Caki2 (cell line): ENCODE data around the gene ALDH9A1. TPM values are rescaled to one million over a fixed set of nuclear protein-coding genes. Genes with fewer than 3 reads are reported as not detected.
"Not testable (repeated sequence)": the region's sequence is repeated elsewhere in the genome, so short reads cannot be mapped to it uniquely, and the experiment has no call there.

Source experiments
- DNase-seq: peaks from one replicate; pipeline ENCODE4 v3.0.0-alpha.2; 2015; ENCODE audit warnings: low read depth
- in situ Hi-C: cut with HindIII; loops from 2 replicates; pipeline ENCODE4 v1.10.0; 2016; ENCODE audit warnings: low sequenced_read_pairs, low pct_unique_long_range_greater_than_20kb, mixed read lengths
- total RNA-seq: library from RNA; depleted of rRNA; stranded (reverse); fragments of >200 nt; shearing (Covaris generic); gene quantifications from 2 replicates; pipeline ENCODE4 v1.2.3, GENCODE V29; 2014; ENCODE audit warnings: low replicate concordance; rRNA removed

ALDH9A1 gene
- total RNA-seq, result 117 and 126 TPM in 2 replicates

DNA sequence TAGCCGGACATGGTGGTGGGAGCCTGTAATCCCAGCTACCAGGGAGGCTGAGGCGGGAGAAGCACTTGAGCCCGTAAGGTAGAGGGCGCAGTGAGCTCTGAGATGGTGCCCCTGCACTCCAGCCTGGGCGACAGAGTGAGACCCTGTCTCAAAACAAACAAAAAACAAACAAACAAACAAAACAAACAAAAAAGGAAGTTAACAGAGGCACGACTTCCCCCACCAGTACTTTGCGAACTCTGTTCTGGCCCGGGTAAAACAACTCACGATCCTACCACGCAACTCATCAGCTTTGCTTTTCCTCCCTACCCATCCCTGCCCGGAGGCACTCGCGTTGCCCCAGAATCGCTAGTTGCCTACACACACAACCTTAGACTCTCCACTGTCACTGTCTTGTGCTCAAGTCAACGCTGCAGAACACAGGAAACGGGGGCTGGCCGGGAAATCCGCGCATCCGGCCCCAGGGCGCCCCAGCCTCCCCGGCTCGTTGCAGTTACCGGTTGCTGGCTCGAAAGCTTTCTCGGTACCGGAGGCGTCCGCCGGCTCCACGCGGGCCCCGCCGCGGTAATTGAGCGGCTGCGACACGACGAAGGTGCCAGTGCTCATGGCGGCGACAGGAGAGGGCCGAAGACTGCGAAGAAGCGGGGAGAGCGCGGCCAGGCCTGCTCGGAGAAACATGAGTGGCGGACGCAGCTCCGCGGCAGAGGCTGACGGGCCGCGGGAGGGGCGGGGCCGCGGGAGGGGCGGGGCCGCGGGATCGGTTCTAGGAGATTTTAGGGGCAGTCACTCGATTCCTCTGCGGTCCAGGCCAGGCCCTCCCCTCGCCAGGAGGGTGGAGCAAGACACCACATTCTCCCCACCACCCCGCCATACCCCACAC is at the start of gene ALDH9A1:
Gene ALDH9A1, minus strand, starts transcription at position 682 of the 880 bp plus-strand sequence. Its CDS starts 4 bp downstream, at position 678.
- in situ Hi-C loops, result no loop called here
- peak; percentile 79 for DNase-seq

DNA sequence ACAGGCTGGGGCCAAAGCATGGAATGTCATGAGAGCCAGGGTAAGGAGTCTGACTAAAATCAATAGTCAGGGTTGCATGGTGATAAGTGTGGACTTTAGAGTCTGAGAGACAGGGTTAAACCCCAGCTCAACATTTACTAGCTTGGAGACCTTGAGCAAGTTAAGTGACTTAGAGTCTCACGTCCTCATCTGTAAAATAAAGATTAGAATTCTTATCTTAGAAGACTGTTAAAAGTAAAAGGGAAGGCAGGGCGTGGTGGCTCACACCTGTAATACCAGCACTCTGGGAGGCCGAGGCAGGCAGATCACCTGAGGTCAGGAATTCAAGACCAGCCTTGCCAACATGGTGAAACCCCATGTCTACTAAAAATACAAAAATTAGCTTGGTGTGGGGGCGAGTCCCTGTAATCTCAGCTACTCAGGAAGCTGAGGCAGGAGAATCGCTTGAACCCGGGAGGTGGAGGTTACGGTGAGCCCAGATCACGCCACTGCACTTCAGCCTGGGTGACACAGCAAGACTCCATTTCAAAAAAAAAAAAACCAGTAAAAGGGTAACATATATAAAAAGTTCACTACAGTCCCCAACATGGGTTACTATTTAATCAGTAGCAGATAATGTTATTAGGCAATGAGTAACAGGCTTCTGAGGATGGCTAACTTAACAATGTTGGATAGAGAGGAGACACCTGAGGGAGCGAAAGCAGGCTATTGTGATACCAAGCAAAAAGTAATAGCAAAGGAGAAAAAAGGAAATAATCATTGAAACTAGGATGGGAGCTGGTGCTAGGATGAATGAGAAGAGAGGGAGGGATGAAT is 49.5 kb upstream of the ALDH9A1 start:
- in situ Hi-C loops, result no loop called here
- peak; percentile 70 for DNase-seq

DNA sequence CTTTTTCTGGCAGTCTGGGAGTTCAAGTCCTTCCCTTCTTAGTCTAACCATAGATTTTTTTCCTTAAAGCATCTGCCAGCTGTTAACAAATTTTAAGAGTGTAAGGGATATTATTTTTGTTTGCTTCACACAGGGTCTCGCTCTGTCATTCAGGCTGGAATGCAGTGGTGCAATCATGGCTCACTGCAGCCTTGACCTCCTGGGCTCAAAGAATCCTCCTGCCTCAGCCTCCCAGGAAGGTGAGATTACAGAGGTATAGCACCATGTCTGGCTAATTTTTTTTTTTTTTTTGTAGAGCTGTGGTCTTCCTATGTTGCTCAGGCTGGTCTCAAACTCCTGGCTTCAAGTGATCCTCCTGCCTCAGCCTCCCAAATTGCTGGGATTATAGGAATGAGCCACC is 46.6 kb upstream of the ALDH9A1 start:
- DNase-seq, in situ Hi-C loops: not testable (repeated sequence)

DNA sequence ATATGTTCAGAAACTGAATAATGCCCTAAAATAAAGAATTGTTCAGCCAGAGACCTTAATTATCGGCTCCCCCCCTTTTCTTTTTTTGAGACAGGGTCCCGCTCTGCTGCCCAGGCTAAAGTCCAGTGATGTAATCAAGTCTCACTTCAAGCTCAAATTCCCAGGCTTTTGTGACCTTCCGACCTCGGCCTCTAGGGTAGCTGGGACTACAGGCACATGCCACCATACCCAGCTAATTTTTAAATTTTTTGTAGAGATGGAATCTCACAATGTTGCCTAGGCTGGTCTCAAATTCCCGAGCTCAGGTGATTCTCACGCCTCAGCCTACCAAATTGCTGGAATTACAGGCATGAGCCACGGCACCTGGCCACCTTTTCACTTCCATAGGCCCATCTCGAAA is 43.8 kb upstream of the ALDH9A1 start:
- no peak for DNase-seq
- in situ Hi-C loops, result no loop called here

DNA sequence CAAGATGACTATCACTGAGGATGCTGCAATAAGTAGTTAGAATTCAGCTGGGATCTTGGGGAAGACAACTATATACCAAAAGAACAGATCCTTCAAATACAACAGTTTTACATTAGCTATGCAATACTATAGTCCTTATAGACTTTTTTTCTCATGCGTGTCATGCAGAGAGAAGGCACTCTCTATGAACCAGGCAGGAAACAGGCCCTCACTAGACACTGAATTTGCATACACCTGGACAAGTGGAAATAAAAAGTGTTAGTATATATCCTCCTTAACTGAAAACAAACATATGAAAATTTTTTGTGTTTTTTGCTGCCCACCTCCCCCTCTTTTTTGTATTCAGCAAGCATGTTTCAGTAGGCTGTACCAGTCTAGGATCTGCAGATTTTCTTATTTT is 40.4 kb upstream of the ALDH9A1 start:
- in situ Hi-C loops, result no loop called here
- DNase-seq, result no peak

DNA sequence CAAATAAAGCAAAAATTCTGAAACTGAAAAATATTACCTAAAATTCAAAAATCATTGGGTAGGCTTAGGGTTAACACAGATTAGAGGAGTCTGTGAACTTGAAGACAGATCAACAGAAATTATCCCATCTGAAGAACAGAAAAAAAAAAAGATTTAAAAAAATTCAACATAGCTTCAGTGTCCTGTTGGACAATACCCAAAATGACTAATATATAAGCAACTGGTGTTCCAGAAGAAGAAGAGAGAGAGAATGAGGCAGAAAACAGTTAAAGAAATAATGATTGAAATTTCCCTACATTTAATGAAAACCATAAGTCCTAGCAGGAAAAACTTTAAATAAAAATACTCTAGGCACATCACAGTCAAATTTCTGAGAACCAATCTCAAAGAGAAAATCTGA is 38.8 kb upstream of the ALDH9A1 start:
- in situ Hi-C loops, result no loop called here
- DNase-seq, result no peak

DNA sequence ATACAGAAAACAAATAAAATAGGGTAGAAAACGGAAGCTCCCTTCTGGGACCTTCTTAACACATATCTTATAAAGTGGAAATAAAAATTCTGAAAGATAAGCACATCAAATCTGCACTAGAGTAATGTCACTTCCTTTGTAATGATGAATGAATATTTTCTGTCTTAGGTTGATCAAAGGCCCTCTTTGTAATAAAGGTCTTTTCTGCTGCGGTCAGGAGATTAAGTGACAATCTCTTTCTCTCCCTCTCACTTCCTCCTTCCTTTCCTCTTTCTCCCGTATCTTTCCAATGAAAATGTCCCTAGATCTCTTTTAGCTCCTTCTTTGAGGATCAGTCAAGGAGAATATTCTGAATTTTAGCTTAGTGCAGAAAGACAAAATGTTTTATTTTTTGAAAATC is 36.5 kb upstream of the ALDH9A1 start:
- in situ Hi-C loops, result no loop called here

DNA sequence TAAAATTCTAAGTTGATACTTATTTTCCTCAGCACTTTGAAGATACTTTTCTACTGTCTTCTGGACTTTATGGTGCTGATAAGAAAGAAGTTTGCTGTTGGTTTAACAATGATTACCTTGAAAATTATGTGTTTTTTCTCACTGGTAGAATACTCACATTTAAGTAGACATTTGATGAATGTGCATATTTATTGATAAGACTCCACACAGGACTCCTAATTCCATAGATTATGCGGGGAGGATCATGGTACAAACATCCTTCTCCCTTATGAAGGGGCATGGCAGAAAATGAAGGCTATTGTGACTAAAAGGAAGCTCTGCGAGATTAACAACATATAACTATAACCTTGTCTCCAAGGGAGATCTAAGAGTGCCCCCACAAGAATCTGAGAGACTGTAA is 28.5 kb upstream of the ALDH9A1 start:
- in situ Hi-C loops, result no loop called here

More for the DNA sequence above, 36.5 kb upstream of the ALDH9A1 start:
- DNase-seq, result no peak

DNA sequence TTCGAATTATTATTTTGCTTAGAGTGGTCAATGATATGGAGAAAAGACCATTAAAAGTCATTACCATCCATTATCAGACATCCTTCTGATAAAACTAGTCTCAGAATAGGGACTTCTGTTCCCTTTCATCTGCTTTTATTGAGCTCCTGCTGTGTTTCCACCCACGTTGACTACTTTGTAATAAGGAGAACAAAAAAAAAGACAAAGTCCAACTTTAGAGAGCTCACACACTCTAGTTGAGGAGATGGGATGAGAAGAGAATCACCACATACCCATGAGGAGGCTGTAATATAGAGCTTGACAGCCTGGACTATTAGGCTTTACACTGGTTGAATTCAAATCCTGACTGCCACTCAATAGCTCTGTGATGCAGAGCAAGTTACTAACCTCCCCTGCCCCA is 27.8 kb upstream of the ALDH9A1 start:
- no peak for DNase-seq
- in situ Hi-C loops, result no loop called here

More for the DNA sequence above, 28.5 kb upstream of the ALDH9A1 start:
- DNase-seq, result no peak

DNA sequence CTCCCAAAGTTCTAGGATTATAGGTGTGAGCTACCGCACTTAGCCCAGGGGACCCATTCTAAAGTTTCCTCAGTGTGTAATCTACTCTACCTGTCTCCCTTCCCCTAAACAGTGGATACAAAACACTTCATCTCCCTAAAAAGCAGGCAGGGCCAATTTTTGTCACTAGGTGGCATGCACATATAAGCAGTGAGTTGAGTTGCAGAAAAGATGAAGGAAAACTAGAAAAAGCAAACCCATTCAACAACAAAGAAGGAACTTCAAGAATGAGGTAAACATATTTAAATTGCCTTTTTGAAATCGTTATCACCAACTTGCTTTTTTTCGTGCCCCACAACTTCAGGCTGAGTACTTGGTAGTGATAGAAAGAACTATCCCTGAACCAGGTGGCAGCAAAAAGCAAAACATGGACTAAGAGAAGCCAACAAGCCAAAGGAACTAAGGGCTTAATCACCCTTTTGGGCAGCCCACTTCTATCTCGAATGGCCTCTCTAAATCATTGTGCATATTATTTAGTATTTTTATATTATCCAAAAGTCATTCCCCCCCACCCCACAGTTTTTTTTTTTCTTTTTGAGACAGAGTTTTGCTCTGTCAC is 19.7 kb upstream of the ALDH9A1 start:
- peak; percentile 71 for DNase-seq
- in situ Hi-C loops, result no loop called here

DNA sequence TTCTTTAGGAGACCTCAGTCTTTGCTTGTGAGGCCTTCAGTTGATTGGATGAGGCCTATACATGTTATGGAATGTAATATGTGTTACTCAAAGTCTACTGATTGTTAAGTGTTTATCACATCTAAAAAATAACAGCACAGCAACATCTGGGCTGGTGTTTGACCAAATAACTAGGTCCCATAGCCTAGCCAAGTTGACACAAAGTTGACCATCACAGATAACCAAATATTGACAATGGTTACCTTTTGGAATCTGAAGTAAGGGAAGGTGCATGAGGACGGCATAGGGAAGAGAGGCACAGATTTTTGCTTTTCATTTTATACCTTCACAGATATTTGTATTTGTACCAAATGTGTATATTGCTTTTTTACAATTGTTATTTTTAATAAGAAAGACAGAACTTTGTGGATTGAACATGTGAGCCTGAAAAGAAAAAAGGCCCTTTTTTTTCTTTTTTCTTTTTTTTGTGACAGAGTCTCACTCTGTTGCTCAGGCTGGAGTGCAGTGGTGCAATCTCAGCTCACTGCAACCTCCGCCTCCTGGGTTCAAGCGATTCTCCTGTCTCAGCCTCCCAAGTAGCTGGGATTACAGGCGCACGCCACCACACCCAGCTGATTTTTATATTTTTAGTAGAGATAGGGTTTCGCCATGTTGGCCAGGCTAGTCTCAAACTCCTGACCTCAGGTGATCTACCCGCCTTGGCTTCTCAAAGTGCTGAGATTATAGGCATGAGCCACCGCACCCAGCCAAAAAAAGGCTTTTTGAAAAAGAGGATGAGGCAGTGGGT is 18.1 kb upstream of the ALDH9A1 start:
- DNase-seq, in situ Hi-C loops: not testable (repeated sequence)

DNA sequence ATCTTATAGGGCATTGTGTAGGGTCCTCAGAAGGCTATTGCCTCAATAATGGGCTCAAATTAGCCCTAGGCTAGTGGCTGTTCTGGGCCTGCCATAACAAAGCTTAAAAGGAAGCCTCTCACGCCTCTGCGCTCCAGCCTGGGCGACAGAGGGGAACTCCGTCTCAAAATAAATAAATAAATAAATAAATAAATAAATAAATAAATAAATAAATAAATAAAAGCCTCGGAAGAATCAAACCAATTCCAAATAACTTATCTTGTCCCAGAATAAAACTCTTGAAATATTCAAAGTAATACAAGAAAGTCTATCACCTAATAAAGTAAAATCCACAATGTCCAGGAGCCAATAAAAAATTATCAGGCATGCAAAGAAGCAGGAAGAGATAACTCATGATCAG is 14.4 kb upstream of the ALDH9A1 start:
- in situ Hi-C loops, result no loop called here
- DNase-seq, result no peak

DNA sequence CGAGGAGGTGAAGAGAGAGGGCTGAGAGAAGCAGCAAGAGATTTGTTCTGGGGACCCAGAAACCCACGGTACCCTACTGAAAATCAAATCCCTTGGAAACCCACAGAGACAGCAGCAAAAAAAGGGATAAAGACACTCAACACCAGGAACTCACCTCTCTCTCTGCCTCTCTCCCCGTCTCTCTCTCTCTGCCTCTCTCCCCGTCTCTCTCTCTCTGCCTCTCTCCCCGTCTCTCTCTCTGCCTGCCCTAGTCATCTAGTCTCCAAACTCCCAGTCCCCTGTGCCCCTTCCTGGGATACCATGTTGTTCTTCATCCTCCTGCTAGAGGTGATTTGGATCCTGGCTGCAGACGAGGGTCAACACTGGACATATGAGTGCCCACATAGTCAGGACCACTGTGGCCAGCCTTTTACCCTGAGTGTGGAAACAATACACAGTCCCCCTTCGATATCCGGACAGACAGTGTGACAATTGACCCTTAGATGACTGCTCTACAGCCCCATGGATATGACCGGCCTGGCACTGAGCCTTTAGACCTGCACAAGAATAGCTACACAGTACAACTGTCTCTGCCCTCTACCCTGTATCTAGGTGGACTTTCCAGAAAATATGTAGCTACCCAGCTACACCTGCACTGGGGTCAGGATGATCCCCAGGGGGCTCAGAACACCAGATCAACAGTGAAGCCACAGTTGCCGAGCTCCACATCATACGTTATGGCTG is 9.8 kb upstream of the ALDH9A1 start:
- in situ Hi-C loops, result no loop called here
- DNase-seq, result no peak

DNA sequence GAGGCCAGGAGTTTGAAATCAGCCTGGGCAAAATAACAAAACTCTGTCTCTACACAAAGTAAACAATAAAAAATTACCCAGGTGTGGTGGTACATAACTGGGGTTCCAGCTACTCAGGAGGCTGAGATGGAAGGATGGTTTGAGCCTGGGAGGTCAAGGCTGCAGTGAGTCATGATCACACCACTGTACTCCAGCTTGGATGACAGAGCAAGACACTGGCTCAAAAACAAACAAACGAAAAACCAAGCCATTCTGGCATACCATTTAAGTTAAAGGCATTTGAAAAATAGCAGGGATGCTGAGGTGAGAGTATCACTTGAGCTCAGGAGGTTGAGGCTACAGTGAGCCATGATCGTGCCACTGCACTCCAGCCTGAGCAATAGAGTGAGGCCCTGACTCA is 5.3 kb upstream of the ALDH9A1 start:
- DNase-seq, result peak; percentile 62
- in situ Hi-C loops, result no loop called here

DNA sequence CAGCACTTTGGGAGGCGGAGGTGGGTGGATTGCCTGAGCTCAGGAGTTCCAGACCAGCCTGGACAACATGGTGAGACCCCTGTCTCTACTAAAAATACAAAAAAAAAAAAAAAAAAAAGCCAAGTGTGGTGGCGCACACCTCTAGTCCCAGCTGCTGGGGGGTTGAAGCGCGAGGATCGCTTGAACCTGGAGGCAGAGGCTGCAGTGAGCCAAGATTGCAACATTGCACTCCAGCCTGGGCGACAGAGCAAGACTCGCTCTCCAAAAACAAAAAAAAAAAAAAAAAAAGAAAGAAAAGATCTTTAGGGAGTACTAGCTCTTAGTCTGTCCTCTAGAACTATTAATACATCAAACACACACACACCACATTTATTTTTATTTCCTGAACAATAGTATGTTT is 3.6 kb upstream of the ALDH9A1 start:
- DNase-seq, in situ Hi-C loops: not testable (repeated sequence)

DNA sequence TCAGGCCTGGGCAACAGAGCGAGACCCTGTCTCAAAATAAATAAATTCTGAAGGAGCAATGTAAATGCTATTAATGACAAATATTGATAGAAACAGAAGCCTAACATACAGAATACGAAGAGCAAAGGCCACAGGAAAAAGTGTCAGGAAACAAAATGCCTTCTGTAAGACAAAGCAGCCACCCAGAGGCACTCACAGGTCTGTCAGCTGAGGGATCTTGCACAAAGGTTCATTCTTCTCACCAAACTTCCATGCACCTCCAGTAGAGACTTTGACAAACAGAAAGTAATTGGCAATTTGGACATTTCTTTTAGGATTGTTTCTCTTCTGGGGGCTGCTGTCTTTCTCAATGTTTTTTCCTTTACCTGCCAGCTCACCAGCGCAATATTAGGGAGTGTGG is 1.2 kb upstream of the ALDH9A1 start:
- in situ Hi-C loops, result no loop called here

DNA sequence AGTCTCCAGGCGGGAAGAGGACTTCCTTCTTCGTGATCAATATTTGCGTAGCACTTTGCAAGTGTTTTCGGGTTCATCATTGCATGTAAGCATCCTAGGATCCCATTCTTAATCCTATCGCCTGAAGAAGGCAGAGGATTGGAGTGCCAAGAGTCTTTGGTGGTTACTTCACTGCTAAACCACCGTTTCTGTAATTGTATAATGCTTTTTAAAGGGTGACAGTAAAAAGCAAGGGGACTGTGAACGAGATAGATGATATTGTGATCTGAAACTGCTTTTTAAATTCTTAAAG is 345 bp upstream of the ALDH9A1 start:
- in situ Hi-C loops, result no loop called here
- no peak for DNase-seq

More for the DNA sequence above, 1.2 kb upstream of the ALDH9A1 start:
- DNase-seq, result no peak

DNA sequence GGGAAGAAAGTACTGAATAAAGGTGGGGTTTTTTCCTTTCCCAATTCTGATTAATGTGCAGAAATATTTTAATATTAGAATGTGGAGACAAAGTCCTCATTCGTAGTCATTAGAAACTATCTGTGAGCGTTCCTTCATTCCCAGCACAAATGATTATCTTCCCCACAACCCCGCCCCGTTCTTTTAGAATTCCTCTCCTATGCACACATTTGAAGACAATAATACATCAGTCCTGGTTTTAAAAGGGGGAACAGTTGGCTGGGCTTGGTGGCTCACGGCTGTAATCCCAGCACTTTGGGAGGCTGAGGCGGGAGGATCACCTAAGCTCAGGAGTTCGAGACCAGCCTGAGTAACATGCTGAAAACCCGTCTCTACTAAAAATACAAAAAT is 876 bp downstream of the ALDH9A1 start:
- DNase-seq, result no peak
- in situ Hi-C loops, result no loop called here
